HG03066 (cell line): ENCODE measurements around the gene FGF5.

Experiments
- ATAC-seq: cut with Tn5 transposase; IDR thresholded peaks from one replicate; pipeline ENCODE4 v1.9.1; 2021; ENCODE audit warnings: low read depth; ENCODE audit not compliant: unreplicated experiment

FGF5 gene

GRCh38 chr4:80252953-80253352, 13.5 kb upstream of the FGF5 start:
- no peak for ATAC-seq

GRCh38 chr4:80253510-80253909, 13.0 kb upstream of the FGF5 start:
- no peak for ATAC-seq

GRCh38 chr4:80254114-80254513, 12.3 kb upstream of the FGF5 start:
- ATAC-seq = no peak

- ATAC-seq = no peak
These were observed 11.0 kb upstream of the FGF5 start for GRCh38 chr4:80255329-80256095.

GRCh38 chr4:80257851-80258250, 8.6 kb upstream of the FGF5 start:
- no peak for ATAC-seq

DNA sequence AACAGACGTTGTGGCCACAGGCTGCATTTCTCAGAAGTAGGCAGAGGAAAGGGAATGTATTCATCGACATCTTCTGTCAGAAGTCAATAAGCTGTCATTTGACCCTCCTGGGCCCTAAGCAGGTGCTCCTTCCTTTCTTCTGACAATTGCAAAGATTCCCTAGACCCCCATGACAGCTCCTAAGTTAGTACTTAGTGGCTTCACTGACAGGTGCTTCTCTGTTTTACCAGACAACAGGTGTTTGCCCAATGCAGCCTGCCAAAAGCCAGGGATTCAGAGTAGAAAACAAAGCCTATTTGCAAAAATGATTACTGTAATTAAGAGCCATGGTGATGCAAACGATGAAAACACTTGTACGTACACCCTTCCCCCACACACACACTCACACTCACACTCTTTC, 7.5 kb upstream of the FGF5 start:
- ATAC-seq = no peak

GRCh38 chr4:80259817-80260216, 6.6 kb upstream of the FGF5 start:
- ATAC-seq = no peak

DNA sequence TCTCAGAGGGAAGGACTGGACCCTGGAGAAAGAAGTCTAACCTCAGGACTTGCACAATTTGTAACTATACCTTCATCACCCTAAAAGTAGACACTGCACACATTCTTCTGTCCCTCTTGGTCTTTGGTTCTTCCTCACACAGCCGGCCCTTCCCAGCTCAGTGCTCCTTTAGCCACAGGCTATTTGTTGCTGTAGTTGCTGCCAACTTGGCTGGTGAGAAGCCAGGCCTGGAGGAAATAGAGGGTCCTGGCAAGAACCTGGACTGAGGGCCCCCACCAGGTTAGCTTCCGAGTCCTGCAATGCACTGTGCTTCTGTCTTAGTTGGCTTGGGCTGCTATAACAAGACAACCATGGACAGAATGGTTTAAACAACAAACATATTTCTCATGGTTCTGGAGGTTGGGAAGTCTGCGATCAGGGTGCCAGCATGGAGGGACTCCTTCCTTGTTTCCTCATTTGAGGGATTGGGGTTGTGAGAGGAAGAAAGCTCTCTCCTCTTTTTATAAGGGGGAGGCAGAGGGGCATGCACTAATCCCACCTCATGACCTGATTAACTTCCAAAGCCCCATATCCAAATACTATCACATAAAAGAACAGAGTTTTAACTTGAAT, 4.4 kb upstream of the FGF5 start:
- no peak for ATAC-seq

GRCh38 chr4:80263541-80264351, 2.7 kb upstream of the FGF5 start:
- ATAC-seq = no peak

DNA sequence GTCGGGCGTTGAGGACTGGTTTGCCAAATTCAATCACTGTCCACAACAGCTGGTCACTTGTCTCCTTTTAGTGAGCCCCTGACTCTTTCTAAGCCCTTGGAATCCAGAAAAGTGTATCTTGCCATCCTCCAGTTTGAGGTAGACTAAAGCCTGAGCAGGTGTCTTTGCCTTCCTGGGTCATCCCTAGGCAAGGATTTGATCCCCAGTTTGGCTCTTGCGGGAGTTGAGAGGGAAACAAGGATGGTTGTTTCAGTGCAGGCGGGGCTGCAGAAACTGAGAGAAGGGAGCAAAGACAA, 2.2 kb upstream of the FGF5 start:
- ATAC-seq = no peak

DNA sequence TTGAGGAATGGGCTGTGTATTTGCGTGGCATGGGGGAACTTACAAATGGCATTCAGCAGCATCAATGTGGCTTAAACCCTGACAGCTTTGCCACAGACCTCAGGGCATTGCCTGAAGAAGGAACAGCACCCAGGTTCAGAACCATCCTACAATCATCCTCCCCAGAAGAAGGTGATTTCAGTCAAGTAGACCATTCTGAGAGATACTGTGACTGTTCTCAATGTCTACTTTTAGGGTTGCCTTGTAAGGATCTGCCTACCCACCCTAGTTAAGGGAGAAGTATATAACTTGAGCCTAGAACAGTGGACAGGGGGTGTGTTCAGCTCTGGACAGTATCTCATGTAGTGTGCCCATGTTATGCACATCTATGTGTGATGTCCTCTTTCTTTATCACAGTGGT, 1.6 kb upstream of the FGF5 start:
- ATAC-seq = no peak

- ATAC-seq = no peak
These were observed 752 bp upstream of the FGF5 start for GRCh38 chr4:80265571-80266252.

DNA sequence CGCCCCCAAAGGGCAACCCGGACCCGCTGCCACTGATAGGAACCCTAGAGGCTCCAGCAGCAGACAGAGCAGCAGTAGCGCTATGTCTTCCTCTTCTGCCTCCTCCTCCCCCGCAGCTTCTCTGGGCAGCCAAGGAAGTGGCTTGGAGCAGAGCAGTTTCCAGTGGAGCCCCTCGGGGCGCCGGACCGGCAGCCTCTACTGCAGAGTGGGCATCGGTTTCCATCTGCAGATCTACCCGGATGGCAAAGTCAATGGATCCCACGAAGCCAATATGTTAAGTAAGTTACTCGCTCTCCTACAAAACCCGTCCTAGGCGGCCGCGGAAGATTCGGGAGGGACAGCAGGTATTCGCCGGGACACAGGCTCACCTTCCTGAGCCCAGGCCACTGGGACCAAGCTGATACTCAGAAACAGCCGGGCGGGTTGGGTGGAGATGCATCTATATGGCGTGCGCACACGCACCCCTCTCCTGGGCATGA, 477 bp downstream of the FGF5 start:
- no peak for ATAC-seq

DNA sequence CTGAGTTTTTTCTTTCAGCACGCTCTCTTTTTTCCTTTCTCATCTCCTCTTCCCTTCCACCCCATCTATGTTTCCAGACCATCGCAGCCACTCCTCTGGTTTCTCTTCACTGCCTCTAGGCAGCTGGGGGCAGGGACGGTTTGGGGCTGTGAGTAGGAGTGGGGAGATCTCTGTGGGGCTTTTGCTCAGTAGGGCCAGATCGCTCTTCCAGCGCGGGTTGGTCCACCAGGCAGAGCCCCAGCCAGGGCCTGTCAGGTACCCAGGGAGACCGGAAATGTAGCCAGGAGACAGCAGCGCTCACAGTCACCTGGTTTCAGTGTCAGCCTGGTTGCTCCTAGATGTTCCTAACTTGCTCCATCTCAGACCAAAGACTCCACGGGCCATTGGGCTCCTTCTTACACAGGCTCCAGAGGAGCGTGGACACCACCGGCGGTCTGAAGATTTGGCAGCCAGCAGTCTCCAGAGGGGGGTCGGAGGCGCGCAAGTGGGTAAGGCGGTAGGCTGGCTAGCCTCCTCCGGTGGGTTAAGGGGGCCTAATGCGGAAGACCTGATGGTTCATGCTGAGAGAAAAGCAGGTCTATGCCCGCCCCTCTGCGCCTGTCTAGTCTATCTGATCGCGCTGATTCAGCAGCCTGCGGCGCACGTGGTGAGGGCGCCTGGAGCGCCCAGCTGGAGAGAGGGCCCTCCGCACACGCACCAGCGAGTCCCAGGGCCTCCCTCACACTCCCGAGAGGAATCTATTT, 1.8 kb downstream of the FGF5 start:
- ATAC-seq = no peak

DNA sequence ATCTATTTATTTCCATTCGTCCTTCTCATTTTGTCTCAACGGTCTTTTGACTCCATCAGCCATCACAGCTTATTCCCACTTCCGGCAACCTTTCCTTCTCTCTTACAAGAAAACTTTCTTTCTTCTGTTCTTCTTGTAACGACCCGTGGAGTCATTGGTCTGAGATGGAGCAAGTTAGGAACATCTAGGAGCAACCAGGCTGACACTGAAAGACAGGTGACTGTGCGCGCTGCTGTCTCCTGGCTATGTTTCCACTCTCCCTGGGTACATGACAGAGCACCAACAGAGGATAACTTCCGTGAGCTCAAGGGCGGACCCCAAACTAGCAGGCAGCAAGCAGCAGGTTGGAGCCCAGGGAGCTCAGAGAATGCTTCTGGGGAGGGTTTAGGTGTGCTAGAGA, 2.5 kb downstream of the FGF5 start:
- no peak for ATAC-seq

DNA sequence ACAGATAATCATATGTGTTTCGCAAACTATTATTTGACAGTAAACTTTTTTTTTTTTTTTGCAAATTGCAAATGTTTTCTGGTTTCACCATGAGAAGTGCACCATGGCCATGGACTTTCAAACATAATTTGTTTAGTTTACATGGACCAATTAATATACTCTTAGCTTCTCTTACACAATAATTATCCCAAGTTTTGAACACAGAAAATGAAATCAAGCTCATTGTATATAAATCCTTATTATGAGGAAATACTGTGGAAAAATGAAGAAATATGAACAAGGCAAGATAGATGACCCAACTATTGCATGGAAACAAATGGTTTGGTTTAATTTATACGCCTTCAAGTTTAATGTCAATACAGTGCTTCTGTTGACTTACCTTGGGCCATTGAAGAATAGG, 3.9 kb downstream of the FGF5 start:
- no peak for ATAC-seq

- no peak for ATAC-seq
These were observed 4.4 kb downstream of the FGF5 start for GRCh38 chr4:80270868-80271267.

DNA sequence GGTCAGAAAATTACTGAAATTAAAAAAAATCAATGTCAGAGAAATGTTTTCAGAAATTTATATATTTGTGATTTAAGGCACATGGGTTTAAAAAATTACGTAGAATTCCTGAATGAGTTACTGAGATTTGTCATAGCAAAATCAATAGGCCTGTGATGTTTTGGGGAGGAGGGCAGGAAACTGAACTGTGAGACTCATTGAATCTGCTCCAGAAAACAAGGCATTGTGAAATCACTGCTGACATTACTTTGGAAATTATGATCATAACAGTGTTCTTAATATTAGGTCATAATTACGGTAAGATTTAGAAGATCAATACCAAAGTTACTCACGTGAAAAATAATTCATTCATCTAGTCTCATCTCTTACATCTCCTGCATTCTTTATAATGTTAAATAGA, 5.3 kb downstream of the FGF5 start:
- no peak for ATAC-seq

- no peak for ATAC-seq
These were observed 10.5 kb downstream of the FGF5 start for GRCh38 chr4:80276931-80277330.

DNA sequence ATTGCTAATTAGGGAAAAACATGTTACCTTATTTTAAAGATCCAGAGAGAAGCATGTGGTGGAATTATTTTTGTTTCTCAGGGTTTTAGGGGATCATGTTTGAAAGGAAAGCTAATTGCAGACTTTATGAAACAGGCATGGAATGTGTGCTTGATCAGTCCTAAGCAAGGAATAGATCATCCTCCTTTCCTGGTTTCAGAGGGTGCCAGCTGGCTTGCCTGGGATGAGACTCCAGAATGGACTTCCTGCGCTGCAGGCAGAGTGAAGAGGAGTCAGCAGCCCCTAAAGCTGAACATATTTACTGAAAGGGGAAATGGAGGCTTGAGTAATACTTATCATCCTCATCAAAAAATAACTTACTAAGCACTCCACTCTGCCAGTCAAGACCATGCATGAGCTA, 13.3 kb downstream of the FGF5 start:
- ATAC-seq = no peak
